Activated CD8-positive, alpha-beta T cell treated with anti-CD3 and anti-CD28 coated beads for 36 hours (primary cell): ENCODE measurements around the gene HECTD3. TPM values are rescaled to one million over a fixed set of nuclear protein-coding genes. Genes with fewer than 3 reads are reported as not detected.
"Not testable (repeated sequence)": the region's sequence is repeated elsewhere in the genome, so short reads cannot be mapped to it uniquely, and the experiment has no call there.

Source experiments
- ATAC-seq: fragments of 200-7000 bp; cut with Tn5 transposase; one replicate; pipeline ENCODE4 v1.10.0; 2021; ENCODE audit warnings: mild to moderate bottlenecking, moderate library complexity
- CTCF ChIA-PET: fragments of 350-600 bp; sonication (Branson Sonifier 250); formaldehyde crosslinking; loops from one replicate; lab custom pipeline; 2021; ENCODE audit warnings: antibody characterized with exemption; lab: Charles Lee
- POLR2A ChIA-PET: fragments of 350-600 bp; sonication (Branson Sonifier 250); formaldehyde crosslinking; loops from one replicate; lab custom pipeline; 2021; ENCODE audit warnings: antibody characterized with exemption; lab: Charles Lee
- DNase-seq: peaks from one replicate; pipeline ENCODE4 v3.0.0-alpha.2; 2020
- H3K27ac Mint-ChIP-seq: one replicate; pipeline ENCODE4 v1.8.0; 2021; ENCODE audit warnings: mild to moderate bottlenecking, mixed read lengths
- H3K27me3 Mint-ChIP-seq: one replicate; pipeline ENCODE4 v1.8.0; 2021; ENCODE audit warnings: mixed read lengths
- H3K36me3 Mint-ChIP-seq: one replicate; pipeline ENCODE4 v1.8.0; 2021; ENCODE audit warnings: low read depth, mixed read lengths
- H3K4me1 Mint-ChIP-seq: one replicate; pipeline ENCODE4 v1.8.0; 2021; ENCODE audit warnings: low read depth, mixed read lengths
- H3K4me3 Mint-ChIP-seq: one replicate; pipeline ENCODE4 v1.8.0; 2021; ENCODE audit warnings: mild to moderate bottlenecking, moderate library complexity, mixed read lengths
- H3K9me3 Mint-ChIP-seq: one replicate; pipeline ENCODE4 v1.8.0; 2021; ENCODE audit warnings: mixed read lengths
- CTCF ChIP-seq: fragments of 200-600 bp; IDR thresholded peaks from one replicate; pipeline ENCODE4 v1.8.0; 2022; ENCODE audit warnings: antibody characterized with exemption, mild to moderate bottlenecking
- intact Hi-C: fragments of 100-400 bp; cut with micrococcal nuclease; formaldehyde crosslinking; loops from one replicate; pipeline ENCODE4 v1.10.0; 2022
- total RNA-seq, 2 experiments: library from RNA; stranded (reverse); gene quantifications; one replicate each; pipeline ENCODE4 v1.2.3, GENCODE V29; 2021

Gene HECTD3
- total RNA-seq, 2 experiments from 2014 or later: 16.4 to 16.9 TPM

DNA sequence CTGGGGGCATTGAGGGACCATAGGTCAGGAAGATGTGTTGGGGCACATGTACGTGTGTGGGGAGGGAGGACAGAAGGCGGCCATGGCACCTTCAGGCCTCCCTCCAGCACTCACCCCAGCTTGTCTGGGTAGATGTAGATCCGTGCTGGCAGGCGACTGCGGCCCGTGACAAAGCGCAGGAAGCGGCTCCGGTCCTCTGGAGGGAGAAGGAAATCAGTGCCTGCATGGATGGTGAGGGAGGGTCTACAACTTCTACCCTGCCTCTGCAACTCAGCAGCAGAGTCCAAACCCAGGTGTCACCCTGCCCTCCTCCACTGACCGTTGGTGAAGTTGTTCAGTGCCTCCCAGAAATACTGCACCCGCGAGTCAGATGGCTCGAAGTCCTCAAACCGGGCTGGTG, 7.4 kb downstream of the HECTD3 start:
- Mint-ChIP-seq H3K9me3 (no peaks in the 10 kb centered on the region), H3K27me3 (no peaks in the 10 kb centered on the region), H3K27ac (no peak overlapping the region), H3K4me3 (no peak overlapping the region), H3K4me1 (peaks cover 6% of the 10 kb centered on the region), H3K36me3 (peaks cover 6% of the 10 kb centered on the region)
- POLR2A ChIA-PET: interaction anchor here (0.9 to 1.5 kb wide), 2 partner anchors 273 kb away, joined by 4 to 6 read pairs; partner anchors contain the start of gene RNU5D-1
- DNase-seq: no peak
- no peak for ATAC-seq
- no peak for TF ChIP-seq CTCF
- intact Hi-C loops: no loop called here
- CTCF ChIA-PET: interaction anchor here (0.9 kb wide), 1 partner anchor 11 kb away, joined by 3 read pairs; no protein-coding TSS in a partner anchor

GRCh38 chr1:45002650-45003645, 8.2 kb downstream of the HECTD3 start:
- no peaks in the 10 kb centered on the region for H3K9me3 Mint-ChIP-seq
- H3K27ac Mint-ChIP-seq: peak overlapping the region; percentile 23
- H3K27me3 Mint-ChIP-seq: no peaks in the 10 kb centered on the region
- ChIA-PET POLR2A (interaction anchor here (0.9 to 1.4 kb wide), 2 partner anchors 272 to 300 kb away, joined by 4 to 5 read pairs; partner anchors contain the start of gene RNU5D-1), CTCF (interaction anchor here (0.7 kb wide), 1 partner anchor 17 kb away, joined by 3 read pairs; the partner anchor contains the start of gene EIF2B3)
- intact Hi-C loops: no loop called here
- ATAC-seq: no peak
- TF ChIP-seq CTCF: no peak
- H3K4me1 Mint-ChIP-seq: peaks cover 6% of the 10 kb centered on the region
- no peak for DNase-seq
- H3K36me3 Mint-ChIP-seq: peaks cover 6% of the 10 kb centered on the region
- H3K4me3 Mint-ChIP-seq: no peak overlapping the region

DNA sequence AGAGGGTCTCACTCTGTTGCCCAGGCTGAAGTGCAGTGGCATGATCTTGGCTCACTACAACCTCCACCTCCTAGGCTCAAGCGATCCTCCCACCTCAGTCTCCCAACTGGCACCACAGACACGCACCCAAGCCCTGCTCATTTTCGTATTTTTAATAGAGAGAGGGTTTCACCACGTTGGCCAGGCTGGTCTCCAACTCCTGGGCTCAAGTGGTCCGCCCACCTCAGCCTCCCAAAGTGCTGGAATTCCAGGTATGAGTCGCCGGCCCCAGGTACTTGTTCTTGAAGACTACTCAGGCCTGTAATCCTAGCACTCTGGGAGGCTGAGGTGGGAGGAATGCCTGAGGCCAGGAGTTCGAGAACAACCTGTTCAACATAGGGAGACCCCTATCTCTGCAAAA, 9.5 kb downstream of the HECTD3 start:
- ATAC-seq, CTCF ChIA-PET, POLR2A ChIA-PET, H3K4me3 Mint-ChIP-seq, intact Hi-C loops, H3K27ac Mint-ChIP-seq, H3K4me1 Mint-ChIP-seq, H3K27me3 Mint-ChIP-seq, H3K9me3 Mint-ChIP-seq, H3K36me3 Mint-ChIP-seq, DNase-seq: not testable (repeated sequence)

- ATAC-seq (no peak), DNase-seq (no peak)
- no peak overlapping the region for H3K4me3 Mint-ChIP-seq
- POLR2A ChIA-PET: no interaction called here
- H3K27ac Mint-ChIP-seq: peak overlapping the region; percentile 62
- H3K27me3 Mint-ChIP-seq: no peaks in the 10 kb centered on the region
- TF ChIP-seq CTCF: no peak
- CTCF ChIA-PET: interaction anchor here (1.0 kb wide), 1 partner anchor 13 kb away, joined by 3 read pairs; no protein-coding TSS in a partner anchor
- intact Hi-C loops: no loop called here
- H3K36me3 Mint-ChIP-seq: peaks cover 6% of the 10 kb centered on the region
- H3K9me3 Mint-ChIP-seq: no peaks in the 10 kb centered on the region
- H3K4me1 Mint-ChIP-seq: peaks cover 6% of the 10 kb centered on the region
Observed at GRCh38 chr1:45001011-45001481, 10.1 kb downstream of the HECTD3 start.

DNA sequence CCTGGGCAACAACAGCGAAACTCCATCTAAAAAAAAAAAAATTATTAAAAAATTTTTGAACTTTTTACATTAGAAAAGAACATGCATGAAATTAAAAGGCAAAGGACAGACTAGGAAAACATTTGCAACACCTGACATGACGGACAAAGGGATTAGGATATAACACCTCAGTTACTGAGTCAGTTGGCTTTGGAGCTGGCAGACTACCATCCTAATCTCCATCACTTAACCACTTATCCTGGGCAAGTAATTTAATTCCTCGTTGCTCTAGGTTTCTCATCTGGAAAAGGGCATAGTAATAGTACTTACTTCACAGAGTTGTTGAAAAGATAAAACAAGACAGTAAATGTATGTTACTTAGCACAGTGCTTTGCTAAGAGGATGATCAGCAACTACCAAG, 11.9 kb downstream of the HECTD3 start:
- ATAC-seq (no peak), DNase-seq (no peak)
- Mint-ChIP-seq H3K4me1 (peaks cover 6% of the 10 kb centered on the region), H3K36me3 (peaks cover 6% of the 10 kb centered on the region), H3K4me3 (no peak overlapping the region), H3K9me3 (no peaks in the 10 kb centered on the region), H3K27me3 (no peaks in the 10 kb centered on the region), H3K27ac (no peak overlapping the region)
- TF ChIP-seq CTCF: no peak
- ChIA-PET CTCF (interaction anchor here (0.7 to 1.1 kb wide), 2 partner anchors 12 to 32 kb away, joined by 3 read pairs; partner anchors contain the start of gene HECTD3), POLR2A (no interaction called here)
- intact Hi-C loops: no loop called here
